ENCODE data around the gene PIK3R2. TPM values are rescaled to one million over a fixed set of nuclear protein-coding genes. Genes with fewer than 3 reads are reported as not detected.
"Not testable (repeated sequence)": the region's sequence is repeated elsewhere in the genome, so short reads cannot be mapped to it uniquely, and the experiment has no call there.

PIK3R2 gene
- total RNA-seq, 1 donor, result 36.7 TPM

- no peak for DNase-seq (ENCODE audit: low read depth)
- no peak for TF ChIP-seq CTCF (IDR thresholded peaks at IDR 0.05; ENCODE audit: insufficient read depth, low read length)
- peak overlapping the region; percentile 73 for H3K4me3 ChIP-seq (ENCODE audit: low read depth, low read length)
These were observed 51.6 kb downstream of the PIK3R2 start for GRCh38 chr19:18204394-18205199.

GRCh38 chr19:18205200-18205892 is 52.4 kb downstream of the PIK3R2 start:
- TF ChIP-seq CTCF (IDR thresholded peaks at IDR 0.05; ENCODE audit: insufficient read depth, low read length), result no peak
- DNase-seq (ENCODE audit: low read depth), result peak; percentile 79
- H3K4me3 ChIP-seq (ENCODE audit: low read depth, low read length), result peak overlapping the region; percentile 73

- H3K4me3 ChIP-seq (ENCODE audit: low read depth, low read length), result no peak overlapping the region
These were observed 53.1 kb downstream of the PIK3R2 start for GRCh38 chr19:18206018-18206417.

GRCh38 chr19:18208098-18208951 is 55.4 kb downstream of the PIK3R2 start:
- H3K4me3 ChIP-seq (ENCODE audit: low read depth, low read length), result peak overlapping the region; percentile 52

More at GRCh38 chr19:18206018-18206417, 53.1 kb downstream of the PIK3R2 start:
- DNase-seq (ENCODE audit: low read depth), result no peak
- no peak for TF ChIP-seq CTCF (IDR thresholded peaks at IDR 0.05; ENCODE audit: insufficient read depth, low read length)

GRCh38 chr19:18209912-18210311 is 56.9 kb downstream of the PIK3R2 start:
- DNase-seq (ENCODE audit: low read depth), result not testable (repeated sequence)

More at GRCh38 chr19:18208098-18208951, 55.4 kb downstream of the PIK3R2 start:
- DNase-seq (ENCODE audit: low read depth), result peak; percentile 96
- TF ChIP-seq CTCF (IDR thresholded peaks at IDR 0.05; ENCODE audit: insufficient read depth, low read length), result peak; percentile 52

GRCh38 chr19:18211683-18212082 is 58.7 kb downstream of the PIK3R2 start:
- TF ChIP-seq CTCF (IDR thresholded peaks at IDR 0.05; ENCODE audit: insufficient read depth, low read length), result no peak
- DNase-seq (ENCODE audit: low read depth), result no peak
- no peak overlapping the region for H3K4me3 ChIP-seq (ENCODE audit: low read depth, low read length)

More at GRCh38 chr19:18209912-18210311, 56.9 kb downstream of the PIK3R2 start:
- not testable (repeated sequence) for H3K4me3 ChIP-seq (ENCODE audit: low read depth, low read length)
